Subcutaneous abdominal adipose tissue (tissue), 5 donors: ENCODE results near the gene RAB40A.
A peak's percentile ranks its signal among the peaks of the same experiment; 100 is the strongest.

ENCODE experiments used
- H3K27ac ChIP-seq: one replicate; pipeline ENCODE4 v1.7.0; 2013; ENCODE audit warnings: low read depth, mild to moderate bottlenecking, inconsistent platforms, low read length, moderate library complexity
- H3K27me3 ChIP-seq, 5 donors: one replicate each; pipeline ENCODE4 v1.7.0; 2013; ENCODE audit warnings: low read length in 5 of 5, inconsistent platforms in 1 of 5; ENCODE audit not compliant: control insufficient read depth in 5 of 5, insufficient read depth in 4 of 5
- H3K36me3 ChIP-seq, 5 donors: one replicate each; pipeline ENCODE4 v1.7.0; 2013; ENCODE audit warnings: low read length in 5 of 5; ENCODE audit not compliant: control insufficient read depth in 5 of 5, insufficient read depth in 5 of 5
- H3K4me1 ChIP-seq, 5 donors: one replicate each; pipeline ENCODE4 v1.7.0; 2013; ENCODE audit warnings: low read length in 5 of 5, mild to moderate bottlenecking in 3 of 5, moderate library complexity in 1 of 5; ENCODE audit not compliant: control insufficient read depth in 5 of 5, insufficient read depth in 5 of 5
- H3K4me3 ChIP-seq, 5 donors: one replicate each; pipeline ENCODE4 v1.7.0; 2013; ENCODE audit warnings: low read length in 5 of 5, low read depth in 1 of 5
- H3K9ac ChIP-seq, 5 donors: one replicate each; pipeline ENCODE4 v1.7.0; 2013; ENCODE audit warnings: low read length in 5 of 5, mild to moderate bottlenecking in 4 of 5, moderate library complexity in 3 of 5
- H3K9me3 ChIP-seq, 5 donors: one replicate each; pipeline ENCODE4 v1.7.0; 2013; ENCODE audit warnings: low read length in 5 of 5; ENCODE audit not compliant: control insufficient read depth in 5 of 5
- donor health status: healthy.
- donor health status: healthy.
- donor health status: healthy.
- donor health status: healthy.
- donor health status: healthy.

The RAB40A gene

GRCh38 chrX:103540145-103540544, 20.9 kb upstream of the RAB40A start:
- Histone ChIP-seq H3K9ac (no peak overlapping the region), H3K4me1 (no peaks in the 10 kb centered on the region), H3K36me3 (no peaks in the 10 kb centered on the region), H3K27ac (no peak overlapping the region), H3K9me3 (no peaks in the 10 kb centered on the region), H3K4me3 (no peak overlapping the region), H3K27me3 (peaks cover 0 to 10% (median 6%) of the 10 kb centered on the region in 5 donors)

GRCh38 chrX:103539695-103540094, 20.4 kb upstream of the RAB40A start:
- Histone ChIP-seq H3K9me3 (no peaks in the 10 kb centered on the region), H3K27ac (no peak overlapping the region), H3K9ac (no peak overlapping the region), H3K36me3 (no peaks in the 10 kb centered on the region), H3K4me3 (no peak overlapping the region), H3K4me1 (no peaks in the 10 kb centered on the region), H3K27me3 (peaks cover 0 to 10% (median 6%) of the 10 kb centered on the region in 5 donors)

GRCh38 chrX:103538728-103539127, 19.4 kb upstream of the RAB40A start:
- no peak overlapping the region for H3K9ac ChIP-seq
- no peaks in the 10 kb centered on the region for H3K36me3 ChIP-seq
- peaks cover 0 to 9% (median 4%) of the 10 kb centered on the region in 5 donors for H3K27me3 ChIP-seq
- no peak overlapping the region for H3K4me3 ChIP-seq
- peaks cover 0 to 2% (median 2%) of the 10 kb centered on the region in 5 donors for H3K4me1 ChIP-seq
- no peak overlapping the region for H3K27ac ChIP-seq
- no peaks in the 10 kb centered on the region for H3K9me3 ChIP-seq

- peaks cover 0 to 4% (median 4%) of the 10 kb centered on the region in 5 donors for H3K4me1 ChIP-seq
- H3K9me3 ChIP-seq: no peaks in the 10 kb centered on the region
- H3K9ac ChIP-seq: no peak overlapping the region
- H3K36me3 ChIP-seq: no peaks in the 10 kb centered on the region
- H3K27me3 ChIP-seq: peaks cover 0 to 11% (median 5%) of the 10 kb centered on the region in 5 donors
- H3K27ac ChIP-seq: no peak overlapping the region
- no peak overlapping the region for H3K4me3 ChIP-seq
These were observed 18.6 kb upstream of the RAB40A start for GRCh38 chrX:103537871-103538387.

GRCh38 chrX:103536732-103537131, 17.4 kb upstream of the RAB40A start:
- Histone ChIP-seq H3K4me1 (peaks cover 0 to 4% (median 4%) of the 10 kb centered on the region in 5 donors), H3K4me3 (no peak overlapping the region), H3K36me3 (no peaks in the 10 kb centered on the region), H3K9me3 (no peaks in the 10 kb centered on the region), H3K27ac (no peak overlapping the region), H3K9ac (no peak overlapping the region), H3K27me3 (peaks cover 0 to 8% (median 5%) of the 10 kb centered on the region in 5 donors)

- Histone ChIP-seq H3K4me1 (peaks cover 0 to 4% (median 4%) of the 10 kb centered on the region in 5 donors), H3K27me3 (peaks cover 0 to 10% (median 5%) of the 10 kb centered on the region in 5 donors), H3K4me3 (no peak overlapping the region), H3K9me3 (no peaks in the 10 kb centered on the region), H3K9ac (no peak overlapping the region), H3K36me3 (no peaks in the 10 kb centered on the region), H3K27ac (no peak overlapping the region)
These were observed 16.8 kb upstream of the RAB40A start for GRCh38 chrX:103536071-103536470.

- no peak overlapping the region for H3K27ac ChIP-seq
- no peaks in the 10 kb centered on the region for H3K9me3 ChIP-seq
- peaks cover 0 to 13% (median 6%) of the 10 kb centered on the region in 5 donors for H3K27me3 ChIP-seq
- peaks cover 0 to 4% (median 4%) of the 10 kb centered on the region in 5 donors for H3K4me1 ChIP-seq
- H3K36me3 ChIP-seq: no peaks in the 10 kb centered on the region
- no peak overlapping the region for H3K4me3 ChIP-seq
- H3K9ac ChIP-seq: no peak overlapping the region
These were observed 15.9 kb upstream of the RAB40A start for GRCh38 chrX:103535206-103535605.

DNA sequence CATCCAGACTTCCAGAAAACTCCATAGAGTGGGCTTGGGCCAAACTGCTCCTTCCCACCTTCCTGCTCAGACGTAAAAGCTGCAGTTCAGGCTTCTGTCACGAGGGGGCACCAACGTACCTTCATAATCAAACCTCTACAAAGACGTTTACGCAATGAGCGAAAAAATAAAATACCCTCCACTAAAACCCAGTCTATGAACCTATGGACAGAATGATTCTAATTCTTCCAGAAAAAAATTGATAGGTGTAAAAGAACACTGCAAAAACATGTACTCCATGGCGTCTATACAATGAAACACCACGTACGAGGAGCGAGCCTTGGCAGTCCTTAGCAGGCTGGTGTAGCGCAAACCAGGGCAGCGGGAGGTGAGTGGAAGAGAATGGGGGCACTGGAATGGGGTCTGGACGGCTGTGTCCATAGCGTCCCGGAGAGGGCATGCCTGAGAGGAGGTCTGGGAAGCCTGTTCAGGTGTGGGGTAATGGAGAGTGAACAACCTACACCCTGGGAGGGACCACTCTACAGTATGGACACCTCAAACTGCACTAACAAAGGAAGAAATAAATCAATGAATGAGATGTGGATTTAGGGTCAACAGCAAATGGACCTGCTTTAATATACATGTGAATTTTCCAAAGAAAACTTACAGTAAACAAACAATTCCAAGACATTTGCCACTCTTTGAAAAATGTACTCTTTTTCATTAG, 14.4 kb upstream of the RAB40A start:
- Histone ChIP-seq H3K27me3 (peaks cover 0 to 14% (median 6%) of the 10 kb centered on the region in 5 donors), H3K4me1 (peaks cover 0 to 4% (median 4%) of the 10 kb centered on the region in 5 donors), H3K9ac (peak overlapping the region in 4 of 5 donors; percentile 44 to 66 (median 56)), H3K9me3 (no peaks in the 10 kb centered on the region), H3K36me3 (no peaks in the 10 kb centered on the region), H3K27ac (no peak overlapping the region), H3K4me3 (peak overlapping the region; percentile 58 to 72 (median 58))

DNA sequence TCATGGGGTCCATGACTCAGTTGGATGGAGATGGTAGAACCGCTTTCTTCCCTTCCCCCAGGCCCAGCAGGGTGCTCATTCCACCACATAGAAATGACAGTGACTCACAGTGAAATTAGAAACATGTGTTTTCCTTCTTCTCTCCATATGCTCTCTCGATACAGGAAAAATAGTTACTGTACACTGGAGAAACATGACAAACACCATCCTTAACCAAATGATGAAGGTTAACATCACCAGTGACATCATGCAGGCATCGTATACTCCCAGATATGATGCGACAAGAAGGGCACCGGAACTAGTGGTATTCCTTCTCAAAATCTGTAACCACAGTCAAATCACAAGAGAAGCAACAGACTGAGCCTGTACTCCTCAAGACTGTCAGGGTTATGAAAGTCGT, 11.7 kb upstream of the RAB40A start:
- H3K4me3 ChIP-seq: no peak overlapping the region
- H3K4me1 ChIP-seq: peaks cover 0 to 4% (median 4%) of the 10 kb centered on the region in 5 donors
- H3K9me3 ChIP-seq: no peaks in the 10 kb centered on the region
- no peak overlapping the region for H3K27ac ChIP-seq
- no peak overlapping the region for H3K9ac ChIP-seq
- peaks cover 0 to 22% (median 6%) of the 10 kb centered on the region in 5 donors for H3K27me3 ChIP-seq
- no peaks in the 10 kb centered on the region for H3K36me3 ChIP-seq

- Histone ChIP-seq H3K27me3 (peaks cover 0 to 20% (median 5%) of the 10 kb centered on the region in 5 donors), H3K9ac (no peak overlapping the region), H3K27ac (no peak overlapping the region), H3K4me1 (peaks cover 0 to 4% (median 4%) of the 10 kb centered on the region in 5 donors), H3K36me3 (no peaks in the 10 kb centered on the region), H3K4me3 (no peak overlapping the region), H3K9me3 (no peaks in the 10 kb centered on the region)
These were observed 11.3 kb upstream of the RAB40A start for GRCh38 chrX:103530545-103530944.
